OCI-LY7 (cell line): ENCODE results near the gene MAX.

Experiments
- EZH2phosphoT487 ChIP-seq: fragments of 200-600 bp; sonication (generic); IDR thresholded peaks from 2 replicates; pipeline ENCODE4 v1.6.1; 2018; ENCODE audit warnings: low read depth, borderline replicate concordance, mild to moderate bottlenecking, mixed run types, antibody characterized with exemption, low read length, moderate library complexity, mixed read lengths
- TF ChIP-seq, protein P1 (sequence below): fragments of 200-600 bp; sonication (generic); conservative IDR thresholded peaks from 2 replicates; pipeline ENCODE4 v1.5.1; 2014; ENCODE audit warnings: mild to moderate bottlenecking, antibody characterized with exemption, low read length, moderate library complexity, mixed read lengths

DNA sequence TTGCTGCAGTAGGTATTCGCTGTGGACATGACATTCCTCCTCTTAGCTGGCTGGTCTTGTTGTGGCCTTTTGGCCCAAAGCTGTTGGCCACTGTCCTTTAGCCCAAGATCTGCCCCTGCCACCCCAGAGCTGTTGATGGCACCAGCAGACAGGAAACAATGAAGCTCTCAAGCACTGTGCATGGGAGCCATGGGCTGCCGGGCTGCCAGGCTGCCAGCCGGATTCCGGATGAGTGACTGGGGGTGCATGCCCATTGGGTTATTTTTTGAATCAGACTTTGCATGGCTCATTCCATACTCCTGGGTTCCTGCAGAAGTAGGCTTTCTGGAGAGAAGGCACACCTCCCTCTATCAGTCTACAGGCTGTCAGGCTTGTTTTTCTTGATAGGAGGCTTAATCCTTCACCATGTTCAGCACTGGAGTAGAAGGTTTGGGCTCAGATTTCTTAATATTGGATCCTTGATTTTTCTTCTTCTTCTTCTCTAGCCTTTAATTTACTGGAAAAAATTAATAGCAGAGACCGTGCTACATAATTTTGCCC lies 32.4 kb downstream of the MAX start:
- TF ChIP-seq EZH2phosphoT487: no peak
- TF ChIP-seq, protein P1, sequence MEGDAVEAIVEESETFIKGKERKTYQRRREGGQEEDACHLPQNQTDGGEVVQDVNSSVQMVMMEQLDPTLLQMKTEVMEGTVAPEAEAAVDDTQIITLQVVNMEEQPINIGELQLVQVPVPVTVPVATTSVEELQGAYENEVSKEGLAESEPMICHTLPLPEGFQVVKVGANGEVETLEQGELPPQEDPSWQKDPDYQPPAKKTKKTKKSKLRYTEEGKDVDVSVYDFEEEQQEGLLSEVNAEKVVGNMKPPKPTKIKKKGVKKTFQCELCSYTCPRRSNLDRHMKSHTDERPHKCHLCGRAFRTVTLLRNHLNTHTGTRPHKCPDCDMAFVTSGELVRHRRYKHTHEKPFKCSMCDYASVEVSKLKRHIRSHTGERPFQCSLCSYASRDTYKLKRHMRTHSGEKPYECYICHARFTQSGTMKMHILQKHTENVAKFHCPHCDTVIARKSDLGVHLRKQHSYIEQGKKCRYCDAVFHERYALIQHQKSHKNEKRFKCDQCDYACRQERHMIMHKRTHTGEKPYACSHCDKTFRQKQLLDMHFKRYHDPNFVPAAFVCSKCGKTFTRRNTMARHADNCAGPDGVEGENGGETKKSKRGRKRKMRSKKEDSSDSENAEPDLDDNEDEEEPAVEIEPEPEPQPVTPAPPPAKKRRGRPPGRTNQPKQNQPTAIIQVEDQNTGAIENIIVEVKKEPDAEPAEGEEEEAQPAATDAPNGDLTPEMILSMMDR: no peak
